Progenitor cell of endocrine pancreas (in vitro differentiated cells): ENCODE measurements around the gene NFATC3. TPM values are rescaled to one million over a fixed set of nuclear protein-coding genes. Genes with fewer than 3 reads are reported as not detected.

ENCODE experiments used
- DNase-seq: peaks from one replicate; pipeline ENCODE4 v3.0.0; 2021; ENCODE audit warnings: low spot score; ENCODE audit not compliant: unreplicated experiment
- H3K27ac Mint-ChIP-seq: 2 replicates; pipeline ENCODE4 v1.8.0; 2021; ENCODE audit warnings: mild to moderate bottlenecking, moderate library complexity, mixed read lengths
- H3K27me3 Mint-ChIP-seq: 2 replicates; pipeline ENCODE4 v1.8.0; 2021; ENCODE audit warnings: mixed read lengths
- H3K36me3 Mint-ChIP-seq: 2 replicates; pipeline ENCODE4 v1.8.0; 2022; ENCODE audit warnings: mixed read lengths; ENCODE audit not compliant: insufficient read depth
- H3K4me1 Mint-ChIP-seq: 2 replicates; pipeline ENCODE4 v1.8.0; 2021; ENCODE audit warnings: low read depth, mixed read lengths
- H3K4me3 Mint-ChIP-seq: 2 replicates; pipeline ENCODE4 v1.8.0; 2021; ENCODE audit warnings: low read depth, mild to moderate bottlenecking, moderate library complexity, mixed read lengths
- H3K9me3 Mint-ChIP-seq: 2 replicates; pipeline ENCODE4 v1.8.0; 2021; ENCODE audit warnings: low read depth, mixed read lengths
- CTCF ChIP-seq: fragments of 200-600 bp; sonication (generic); IDR thresholded peaks from one replicate; pipeline ENCODE4 v1.5.0; 2021; ENCODE audit warnings: antibody characterized with exemption, mild to moderate bottlenecking; ENCODE audit not compliant: unreplicated experiment
- total RNA-seq: library from RNA; stranded (reverse); gene quantifications from 2 replicates; pipeline ENCODE4 v1.2.1, GENCODE V29; 2021

NFATC3 gene
- total RNA-seq, 1 donor from 2014 or later = 51.8 TPM

- Mint-ChIP-seq H3K27ac (no peak overlapping the region), H3K36me3 (peaks cover 7% of the 10 kb centered on the region), H3K9me3 (no peaks in the 10 kb centered on the region), H3K4me3 (no peak overlapping the region), H3K4me1 (peaks cover 9% of the 10 kb centered on the region), H3K27me3 (no peaks in the 10 kb centered on the region)
- no peak for TF ChIP-seq CTCF
- no peak for DNase-seq
Observed at GRCh38 chr16:68247932-68248331, 162.8 kb downstream of the NFATC3 start.

GRCh38 chr16:68249371-68249770 is 164.2 kb downstream of the NFATC3 start:
- Mint-ChIP-seq H3K27me3 (no peaks in the 10 kb centered on the region), H3K4me3 (no peak overlapping the region), H3K36me3 (peaks cover 7% of the 10 kb centered on the region)

GRCh38 chr16:68250951-68251350 is 165.8 kb downstream of the NFATC3 start:
- Mint-ChIP-seq H3K36me3 (peaks cover 7% of the 10 kb centered on the region), H3K9me3 (no peaks in the 10 kb centered on the region), H3K4me3 (no peak overlapping the region), H3K4me1 (no peaks in the 10 kb centered on the region), H3K27ac (no peak overlapping the region), H3K27me3 (no peaks in the 10 kb centered on the region)
- no peak for DNase-seq
- no peak for TF ChIP-seq CTCF

More at GRCh38 chr16:68249371-68249770, 164.2 kb downstream of the NFATC3 start:
- no peak for TF ChIP-seq CTCF
- H3K27ac Mint-ChIP-seq = no peak overlapping the region
- no peaks in the 10 kb centered on the region for H3K9me3 Mint-ChIP-seq
- no peak for DNase-seq
- H3K4me1 Mint-ChIP-seq = peaks cover 9% of the 10 kb centered on the region

GRCh38 chr16:68251832-68252231 is 166.7 kb downstream of the NFATC3 start:
- no peaks in the 10 kb centered on the region for H3K4me1 Mint-ChIP-seq
- H3K36me3 Mint-ChIP-seq = peaks cover 7% of the 10 kb centered on the region
- H3K27me3 Mint-ChIP-seq = no peaks in the 10 kb centered on the region
- no peak for DNase-seq
- no peak overlapping the region for H3K27ac Mint-ChIP-seq
- TF ChIP-seq CTCF = no peak
- no peaks in the 10 kb centered on the region for H3K9me3 Mint-ChIP-seq
- H3K4me3 Mint-ChIP-seq = no peak overlapping the region

- H3K4me1 Mint-ChIP-seq = no peaks in the 10 kb centered on the region
- no peak overlapping the region for H3K4me3 Mint-ChIP-seq
- no peak for TF ChIP-seq CTCF
- no peaks in the 10 kb centered on the region for H3K9me3 Mint-ChIP-seq
- no peak for DNase-seq
- H3K27me3 Mint-ChIP-seq = no peaks in the 10 kb centered on the region
- peaks cover 7% of the 10 kb centered on the region for H3K36me3 Mint-ChIP-seq
- no peak overlapping the region for H3K27ac Mint-ChIP-seq
Observed at GRCh38 chr16:68252383-68252782, 167.2 kb downstream of the NFATC3 start.
